SK-N-SH (cell line): ENCODE measurements around the gene MICAL2. TPM values are rescaled to one million over a fixed set of nuclear protein-coding genes. Genes with fewer than 3 reads are reported as not detected.

ENCODE experiments used
- CTCF ChIA-PET: fragments of 300-600, 350-600 bp; formaldehyde crosslinking; extraction: SDS; loops from one replicate; lab custom pipeline; 2021; lab: Yijun Ruan, JAX
- POLR2A ChIA-PET: fragments of 350-600 bp; sonication (Branson Sonifier 250); formaldehyde crosslinking; extraction: SDS; loops from one replicate; lab custom pipeline; 2020; ENCODE audit warnings: antibody characterized with exemption, inconsistent platforms; lab: Yijun Ruan, JAX
- DNase-seq: peaks from one replicate; pipeline ENCODE4 v3.0.0; 2012
- H2AFZ ChIP-seq: fragments of 200-600 bp; sonication (generic); 2 replicates; pipeline ENCODE4 v1.8.1; 2016; ENCODE audit warnings: antibody characterized with exemption, mild to moderate bottlenecking, low read depth
- H3F3A ChIP-seq: fragments of 200-600 bp; sonication (generic); replicated peaks from 2 replicates; pipeline ENCODE3; 2016; ENCODE audit warnings: antibody characterized with exemption, mild to moderate bottlenecking; ENCODE audit not compliant: insufficient read depth
- H3K27ac ChIP-seq, 2 experiments: fragments of 200-500 bp in 1 of 2; fragments of 200-600 bp in 1 of 2; sonication (Bioruptor generic) in 1 of 2; sonication (generic), shearing (Covaris generic) in 1 of 2; 2 replicates each; pipeline versions ENCODE4 v1.5.1 to v1.6.1; 2014 to 2016; ENCODE audit warnings: low read depth in 2 of 2, inconsistent platforms in 1 of 2, low read length in 1 of 2, mild to moderate bottlenecking in 1 of 2, mixed read lengths in 1 of 2
- H3K27me3 ChIP-seq: fragments of 200-600 bp; sonication (generic), shearing (Covaris generic); 2 replicates; pipeline ENCODE4 v1.6.1; 2016; ENCODE audit warnings: mixed run types; ENCODE audit not compliant: insufficient read depth
- H3K36me3 ChIP-seq, 2 experiments: fragments of 200-500 bp in 1 of 2; fragments of 200-600 bp in 1 of 2; sonication (Bioruptor generic) in 1 of 2; sonication (generic) in 1 of 2; replicated peaks in 1 of 2; 2 replicates each; pipeline versions ENCODE3 to v1.5.1; 2014 to 2016; ENCODE audit warnings: low read length in 1 of 2, mild to moderate bottlenecking in 1 of 2; ENCODE audit not compliant: insufficient read depth in 2 of 2, control insufficient read depth in 1 of 2
- H3K4me1 ChIP-seq, 2 experiments: fragments of 200-500 bp in 1 of 2; fragments of 200-600 bp in 1 of 2; sonication (Bioruptor generic) in 1 of 2; sonication (generic), shearing (Covaris generic) in 1 of 2; 2 replicates each; pipeline versions ENCODE4 v1.5.1 to v1.6.1; 2014 to 2016; ENCODE audit warnings: low read depth in 1 of 2, low read length in 1 of 2, mixed run types in 1 of 2; ENCODE audit not compliant: insufficient read depth in 2 of 2, control insufficient read depth in 1 of 2
- H3K4me2 ChIP-seq: fragments of 200-600 bp; sonication (generic), shearing (Covaris generic); 2 replicates; pipeline ENCODE4 v1.6.1; 2017; ENCODE audit warnings: mixed run types
- H3K4me3 ChIP-seq, 2 experiments: fragments of 200-500 bp in 1 of 2; fragments of 200-600 bp in 1 of 2; sonication (Bioruptor generic) in 1 of 2; sonication (generic), shearing (Covaris generic) in 1 of 2; 2 replicates each; pipeline versions ENCODE4 v1.5.1 to v1.8.1; 2014 to 2016; ENCODE audit warnings: low read depth in 2 of 2, inconsistent platforms in 1 of 2, low read length in 1 of 2, mild to moderate bottlenecking in 1 of 2, mixed read lengths in 1 of 2, moderate library complexity in 1 of 2
- H3K79me2 ChIP-seq: fragments of 200-600 bp; sonication (generic); 2 replicates; pipeline ENCODE4 v1.8.1; 2017; ENCODE audit warnings: mild to moderate bottlenecking; ENCODE audit not compliant: insufficient read depth
- H3K9ac ChIP-seq: fragments of 200-600 bp; sonication (generic); 2 replicates; pipeline ENCODE4 v1.6.1; 2017; ENCODE audit warnings: mixed run types
- H3K9me2 ChIP-seq: fragments of 200-600 bp; sonication (generic); 2 replicates; pipeline ENCODE4 v1.6.1; 2017; ENCODE audit warnings: mixed run types
- H3K9me3 ChIP-seq: fragments of 200-600 bp; sonication (generic); 2 replicates; pipeline ENCODE4 v1.6.1; 2017; ENCODE audit warnings: mixed run types, mild to moderate bottlenecking, moderate library complexity
- H4K20me1 ChIP-seq: fragments of 200-600 bp; sonication (generic); 2 replicates; pipeline ENCODE4 v1.6.1; 2017; ENCODE audit warnings: mild to moderate bottlenecking, mixed run types; ENCODE audit not compliant: insufficient read depth
- CHD2 ChIP-seq: fragments of 150-350 bp; IDR thresholded peaks from 2 replicates; pipeline ENCODE4 v1.6.1; 2018; ENCODE audit warnings: low read length; ENCODE audit not compliant: partially characterized antibody
- FOXM1 ChIP-seq: IDR thresholded peaks from 2 replicates; pipeline ENCODE4 v1.4.0; 2012; ENCODE audit warnings: low read depth, mild to moderate bottlenecking
- JUND ChIP-seq: IDR thresholded peaks from 2 replicates; pipeline ENCODE4 v1.4.0; 2012
- MAX ChIP-seq: IDR thresholded peaks from 2 replicates; pipeline ENCODE4 v1.4.0; 2012; ENCODE audit warnings: low read depth
- NFIC ChIP-seq: IDR thresholded peaks from 2 replicates; pipeline ENCODE4 v1.4.0; 2012; ENCODE audit warnings: borderline replicate concordance
- POLR2AphosphoS5 ChIP-seq: IDR thresholded peaks from 2 replicates; pipeline ENCODE4 v1.6.1; 2012; ENCODE audit warnings: low read depth, low read length
- REST ChIP-seq: IDR thresholded peaks from 2 replicates; pipeline ENCODE4 v1.6.1; 2012; ENCODE audit warnings: mild to moderate bottlenecking, low read depth, low read length, moderate library complexity
- RXRA ChIP-seq: IDR thresholded peaks from 2 replicates; pipeline ENCODE4 v1.4.0; 2012; ENCODE audit warnings: low read depth, mild to moderate bottlenecking, borderline replicate concordance
- SIN3A ChIP-seq: IDR thresholded peaks from 2 replicates; pipeline ENCODE4 v1.6.1; 2012; ENCODE audit warnings: low read depth, mild to moderate bottlenecking, low read length, moderate library complexity, borderline replicate concordance
- SMC3 ChIP-seq: IDR thresholded peaks from 2 replicates; pipeline ENCODE4 v1.6.1; 2012; ENCODE audit warnings: low read depth, low read length, improper control_type of control experiment
- TEAD4 ChIP-seq: IDR thresholded peaks from 2 replicates; pipeline ENCODE4 v1.4.0; 2012; ENCODE audit warnings: mild to moderate bottlenecking, borderline replicate concordance; ENCODE audit not compliant: insufficient read depth
- WGBS: methylation state at CpG from one replicate; pipeline ENCODE4 v1.1.6; 2017; ENCODE audit warnings: low lambda C conversion rate; 5-methylcytosine and 5-hydroxymethylcytosine counted together
- polyA plus RNA-seq, 3 experiments: library from polyadenylated mRNA; depleted of rRNA; stranded (reverse); fragments of >200 nt; gene quantifications; 2 replicates each; pipeline ENCODE4 v1.2.3, GENCODE V29; 2012
- TF ChIP-seq, protein P1 (sequence below): IDR thresholded peaks from 2 replicates; pipeline ENCODE4 v1.4.0; 2012; ENCODE audit warnings: low read depth, borderline replicate concordance
- TF ChIP-seq, protein P2 (sequence below): IDR thresholded peaks from 2 replicates; pipeline ENCODE4 v1.4.0; 2012; ENCODE audit warnings: low read depth, borderline replicate concordance
- TF ChIP-seq, protein P3 (sequence below): fragments of 200-600 bp; sonication (generic); IDR thresholded peaks from 2 replicates; pipeline ENCODE4 v1.6.1; 2017; ENCODE audit warnings: antibody characterized with exemption, mild to moderate bottlenecking, moderate library complexity
- TF ChIP-seq, protein P4 (sequence below): IDR thresholded peaks from 2 replicates; pipeline ENCODE4; 2012
- TF ChIP-seq, protein P5 (sequence below): fragments of 150-350 bp; IDR thresholded peaks from 2 replicates; pipeline ENCODE4 v1.6.1; 2016; ENCODE audit warnings: mild to moderate bottlenecking, low read depth, low read length

MICAL2 gene
- polyA plus RNA-seq, 1 of the 3 experiments (the other 2 are of a cell fraction): 54.6 TPM

GRCh38 chr11:12127206-12127898 lies 17.0 kb downstream of the MICAL2 start:
- H3K27ac ChIP-seq: peak overlapping the region in 1 of 2 experiments; percentile 78; a peak in 2 of 4 replicates
- TF ChIP-seq, protein P1, sequence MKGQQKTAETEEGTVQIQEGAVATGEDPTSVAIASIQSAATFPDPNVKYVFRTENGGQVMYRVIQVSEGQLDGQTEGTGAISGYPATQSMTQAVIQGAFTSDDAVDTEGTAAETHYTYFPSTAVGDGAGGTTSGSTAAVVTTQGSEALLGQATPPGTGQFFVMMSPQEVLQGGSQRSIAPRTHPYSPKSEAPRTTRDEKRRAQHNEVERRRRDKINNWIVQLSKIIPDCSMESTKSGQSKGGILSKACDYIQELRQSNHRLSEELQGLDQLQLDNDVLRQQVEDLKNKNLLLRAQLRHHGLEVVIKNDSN: no peak
- TF ChIP-seq CHD2 (no peak), JUND (no peak), NFIC (no peak), SIN3A (no peak), SMC3 (no peak), MAX (no peak), RXRA (no peak), TEAD4 (no peak), FOXM1 (no peak), REST (no peak), POLR2AphosphoS5 (no peak)
- TF ChIP-seq, protein P2, sequence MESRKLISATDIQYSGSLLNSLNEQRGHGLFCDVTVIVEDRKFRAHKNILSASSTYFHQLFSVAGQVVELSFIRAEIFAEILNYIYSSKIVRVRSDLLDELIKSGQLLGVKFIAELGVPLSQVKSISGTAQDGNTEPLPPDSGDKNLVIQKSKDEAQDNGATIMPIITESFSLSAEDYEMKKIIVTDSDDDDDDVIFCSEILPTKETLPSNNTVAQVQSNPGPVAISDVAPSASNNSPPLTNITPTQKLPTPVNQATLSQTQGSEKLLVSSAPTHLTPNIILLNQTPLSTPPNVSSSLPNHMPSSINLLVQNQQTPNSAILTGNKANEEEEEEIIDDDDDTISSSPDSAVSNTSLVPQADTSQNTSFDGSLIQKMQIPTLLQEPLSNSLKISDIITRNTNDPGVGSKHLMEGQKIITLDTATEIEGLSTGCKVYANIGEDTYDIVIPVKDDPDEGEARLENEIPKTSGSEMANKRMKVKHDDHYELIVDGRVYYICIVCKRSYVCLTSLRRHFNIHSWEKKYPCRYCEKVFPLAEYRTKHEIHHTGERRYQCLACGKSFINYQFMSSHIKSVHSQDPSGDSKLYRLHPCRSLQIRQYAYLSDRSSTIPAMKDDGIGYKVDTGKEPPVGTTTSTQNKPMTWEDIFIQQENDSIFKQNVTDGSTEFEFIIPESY: no peak
- TF ChIP-seq, protein P3, sequence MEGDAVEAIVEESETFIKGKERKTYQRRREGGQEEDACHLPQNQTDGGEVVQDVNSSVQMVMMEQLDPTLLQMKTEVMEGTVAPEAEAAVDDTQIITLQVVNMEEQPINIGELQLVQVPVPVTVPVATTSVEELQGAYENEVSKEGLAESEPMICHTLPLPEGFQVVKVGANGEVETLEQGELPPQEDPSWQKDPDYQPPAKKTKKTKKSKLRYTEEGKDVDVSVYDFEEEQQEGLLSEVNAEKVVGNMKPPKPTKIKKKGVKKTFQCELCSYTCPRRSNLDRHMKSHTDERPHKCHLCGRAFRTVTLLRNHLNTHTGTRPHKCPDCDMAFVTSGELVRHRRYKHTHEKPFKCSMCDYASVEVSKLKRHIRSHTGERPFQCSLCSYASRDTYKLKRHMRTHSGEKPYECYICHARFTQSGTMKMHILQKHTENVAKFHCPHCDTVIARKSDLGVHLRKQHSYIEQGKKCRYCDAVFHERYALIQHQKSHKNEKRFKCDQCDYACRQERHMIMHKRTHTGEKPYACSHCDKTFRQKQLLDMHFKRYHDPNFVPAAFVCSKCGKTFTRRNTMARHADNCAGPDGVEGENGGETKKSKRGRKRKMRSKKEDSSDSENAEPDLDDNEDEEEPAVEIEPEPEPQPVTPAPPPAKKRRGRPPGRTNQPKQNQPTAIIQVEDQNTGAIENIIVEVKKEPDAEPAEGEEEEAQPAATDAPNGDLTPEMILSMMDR: no peak
- TF ChIP-seq, protein P4, sequence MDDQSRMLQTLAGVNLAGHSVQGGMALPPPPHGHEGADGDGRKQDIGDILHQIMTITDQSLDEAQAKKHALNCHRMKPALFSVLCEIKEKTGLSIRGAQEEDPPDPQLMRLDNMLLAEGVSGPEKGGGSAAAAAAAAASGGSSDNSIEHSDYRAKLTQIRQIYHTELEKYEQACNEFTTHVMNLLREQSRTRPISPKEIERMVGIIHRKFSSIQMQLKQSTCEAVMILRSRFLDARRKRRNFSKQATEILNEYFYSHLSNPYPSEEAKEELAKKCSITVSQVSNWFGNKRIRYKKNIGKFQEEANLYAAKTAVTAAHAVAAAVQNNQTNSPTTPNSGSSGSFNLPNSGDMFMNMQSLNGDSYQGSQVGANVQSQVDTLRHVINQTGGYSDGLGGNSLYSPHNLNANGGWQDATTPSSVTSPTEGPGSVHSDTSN: no peak
- TF ChIP-seq, protein P5, sequence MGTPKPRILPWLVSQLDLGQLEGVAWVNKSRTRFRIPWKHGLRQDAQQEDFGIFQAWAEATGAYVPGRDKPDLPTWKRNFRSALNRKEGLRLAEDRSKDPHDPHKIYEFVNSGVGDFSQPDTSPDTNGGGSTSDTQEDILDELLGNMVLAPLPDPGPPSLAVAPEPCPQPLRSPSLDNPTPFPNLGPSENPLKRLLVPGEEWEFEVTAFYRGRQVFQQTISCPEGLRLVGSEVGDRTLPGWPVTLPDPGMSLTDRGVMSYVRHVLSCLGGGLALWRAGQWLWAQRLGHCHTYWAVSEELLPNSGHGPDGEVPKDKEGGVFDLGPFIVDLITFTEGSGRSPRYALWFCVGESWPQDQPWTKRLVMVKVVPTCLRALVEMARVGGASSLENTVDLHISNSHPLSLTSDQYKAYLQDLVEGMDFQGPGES: no peak
- TF ChIP-seq, all 33 proteins: peak for 0
- 84% methylated on average over 4 of the region's 4 CpGs for WGBS
- no peak overlapping the region for H2AFZ ChIP-seq
- DNase-seq: no peak
- CTCF ChIA-PET: interaction anchor here (2.3 kb wide), 1 partner anchor 9 kb away, joined by 6 read pairs; no protein-coding TSS in a partner anchor
- peaks cover 0 to 20% of the 10 kb centered on the region in 2 experiments; a peak in 2 of 4 replicates for H3K4me1 ChIP-seq
- no peaks in the 10 kb centered on the region for H3K27me3 ChIP-seq
- peaks cover 0 to 30% of the 10 kb centered on the region in 2 experiments for H3K36me3 ChIP-seq
- H4K20me1 ChIP-seq: peaks cover 55% of the 10 kb centered on the region; the same call in 1 of the 2 replicates
- H3F3A ChIP-seq: peaks cover 42% of the 10 kb centered on the region
- H3K79me2 ChIP-seq: peaks cover 98% of the 10 kb centered on the region
- H3K4me3 ChIP-seq: no peak overlapping the region
- POLR2A ChIA-PET: no interaction called here
- no peak overlapping the region for H3K4me2 ChIP-seq
- H3K9me2 ChIP-seq: no peaks in the 10 kb centered on the region
- H3K9ac ChIP-seq: no peak overlapping the region
- H3K9me3 ChIP-seq: no peaks in the 10 kb centered on the region
